GM12865 (cell line): ENCODE measurements around the gene IARS2.
"Not testable (repeated sequence)": the region's sequence is repeated elsewhere in the genome, so short reads cannot be mapped to it uniquely, and the experiment has no call there.

Experiments
- DNase-seq: peaks from one replicate; pipeline ENCODE4 v3.0.0; 2010; ENCODE audit warnings: low read depth
- H3K4me3 ChIP-seq: 2 replicates; pipeline ENCODE4 v1.5.1; 2011; ENCODE audit warnings: mild to moderate bottlenecking, low read depth, low read length, control low read depth
- CTCF ChIP-seq: IDR thresholded peaks from 2 replicates; pipeline ENCODE4 v1.5.1; 2011; ENCODE audit warnings: low read length, control low read depth, low read depth, inconsistent platforms; ENCODE audit not compliant: insufficient read depth; ENCODE audit errors: missing control alignments

Gene IARS2

GRCh38 chr1:220149742-220150141, 55.8 kb downstream of the IARS2 start:
- H3K4me3 ChIP-seq = no peak overlapping the region
- TF ChIP-seq CTCF = no peak
- DNase-seq = no peak

GRCh38 chr1:220151454-220151853, 57.5 kb downstream of the IARS2 start:
- TF ChIP-seq CTCF = no peak
- DNase-seq = no peak
- H3K4me3 ChIP-seq = no peak overlapping the region

GRCh38 chr1:220153147-220153546, 59.2 kb downstream of the IARS2 start:
- DNase-seq = no peak
- no peak for TF ChIP-seq CTCF
- no peak overlapping the region for H3K4me3 ChIP-seq

- H3K4me3 ChIP-seq = no peak overlapping the region
- no peak for TF ChIP-seq CTCF
- no peak for DNase-seq
These were observed 62.8 kb downstream of the IARS2 start for GRCh38 chr1:220156620-220157146.

GRCh38 chr1:220157738-220158137, 63.8 kb downstream of the IARS2 start:
- no peak for TF ChIP-seq CTCF
- no peak for DNase-seq
- no peak overlapping the region for H3K4me3 ChIP-seq

- H3K4me3 ChIP-seq, DNase-seq: not testable (repeated sequence)
These were observed 64.6 kb downstream of the IARS2 start for GRCh38 chr1:220158530-220158929.

- DNase-seq = no peak
- no peak for TF ChIP-seq CTCF
- no peak overlapping the region for H3K4me3 ChIP-seq
These were observed 65.1 kb downstream of the IARS2 start for GRCh38 chr1:220159041-220159440.
